H1 (cell line): ENCODE results near the gene RBM19. TPM values are rescaled to one million over a fixed set of nuclear protein-coding genes. Genes with fewer than 3 reads are reported as not detected.

ENCODE experiments used
- ASH2L ChIP-seq: fragments of 200-600, 300-600 bp; sonication (generic); IDR thresholded peaks from one replicate; pipeline ENCODE4 v1.7.1; 2017; ENCODE audit warnings: low read length
- CTBP2 ChIP-seq: IDR thresholded peaks from 2 replicates; pipeline ENCODE4 v1.7.0; 2011; ENCODE audit warnings: borderline replicate concordance, mild to moderate bottlenecking, moderate library complexity, mixed read lengths, low read length; ENCODE audit not compliant: insufficient read depth, insufficient read length
- EZH2 ChIP-seq: fragments of 200-600 bp; sonication (generic); IDR thresholded peaks from 2 replicates; pipeline ENCODE4 v1.7.1; 2012; ENCODE audit warnings: low read depth, mild to moderate bottlenecking, moderate library complexity, low read length, inconsistent platforms; ENCODE audit not compliant: severe bottlenecking
- NANOG ChIP-seq: IDR thresholded peaks from 2 replicates; pipeline ENCODE4 v1.6.1; 2011; ENCODE audit warnings: low read length, low read depth, mild to moderate bottlenecking, inconsistent platforms; ENCODE audit not compliant: insufficient read depth, poor library complexity, severe bottlenecking
- PHF8 ChIP-seq: fragments of 200-600 bp; sonication (generic); conservative IDR thresholded peaks from 2 replicates; pipeline ENCODE4 v1.7.1; 2012; ENCODE audit warnings: low read depth, mild to moderate bottlenecking, inconsistent platforms, low read length, moderate library complexity
- POU5F1 ChIP-seq: IDR thresholded peaks from 2 replicates; pipeline ENCODE4 v1.6.1; 2011; ENCODE audit warnings: low read depth, mild to moderate bottlenecking, low read length, moderate library complexity
- RNF2 ChIP-seq: fragments of 200-900, 300-1000 bp; sonication (generic); IDR thresholded peaks from 2 replicates; pipeline ENCODE4 v1.7.1; 2016; ENCODE audit warnings: borderline replicate concordance, low read depth, mild to moderate bottlenecking, antibody characterized with exemption, low read length; ENCODE audit not compliant: poor library complexity, severe bottlenecking; ENCODE audit errors: missing control alignments
- RXRA ChIP-seq: IDR thresholded peaks from 2 replicates; pipeline ENCODE4 v1.6.1; 2011; ENCODE audit warnings: low read depth, mild to moderate bottlenecking, low read length, moderate library complexity; ENCODE audit not compliant: insufficient read depth
- SIRT6 ChIP-seq: IDR thresholded peaks from one replicate; pipeline ENCODE4 v1.7.1; 2012; ENCODE audit warnings: low read length, inconsistent platforms
- SIX5 ChIP-seq: IDR thresholded peaks from 2 replicates; pipeline ENCODE4 v1.6.1; 2011; ENCODE audit warnings: mild to moderate bottlenecking, low read depth, low read length
- YY1 ChIP-seq: IDR thresholded peaks from 2 replicates; pipeline ENCODE4 v1.6.1; 2011; ENCODE audit warnings: low read depth, mild to moderate bottlenecking, low read length
- polyA plus RNA-seq, 7 experiments: library from polyadenylated mRNA; depleted of rRNA in 3 of 7; stranded (reverse) in 5 of 7; unstranded in 2 of 7; fragments of >200 nt in 5 of 7; fragments of 200-250 nt in 2 of 7; gene quantifications; 1 replicate in 5 of 7; 2 replicates in 1 of 7; 4 replicates in 1 of 7; pipeline versions ENCODE4 v1.2.1 to v1.2.3, GENCODE V29; 2011 to 2013; ENCODE audit warnings: missing spikeins in 2 of 7, mixed read lengths in 2 of 7
- total RNA-seq: library from RNA; stranded (reverse); fragmentation: NEBNext Ultra II Directional; extraction: Animal tissue kit (Norgen Biotek cat#: 25700); gene quantifications from 2 replicates; pipeline ENCODE4 v1.2.1, GENCODE V29; 2021
- TF ChIP-seq, protein P1 (sequence below): fragments of 300-600 bp; sonication (generic); IDR thresholded peaks from 2 replicates; pipeline ENCODE4 v1.7.1; 2012; ENCODE audit warnings: low read length, moderate library complexity, mild to moderate bottlenecking, inconsistent platforms; ENCODE audit not compliant: insufficient replicate concordance

Gene RBM19
- total and polyA plus RNA-seq, 2 of the 8 experiments (the other 6 are each of a cell fraction or from before 2014, with no cell fraction given): 23.4 to 61.9 TPM

- TF ChIP-seq, protein P1, sequence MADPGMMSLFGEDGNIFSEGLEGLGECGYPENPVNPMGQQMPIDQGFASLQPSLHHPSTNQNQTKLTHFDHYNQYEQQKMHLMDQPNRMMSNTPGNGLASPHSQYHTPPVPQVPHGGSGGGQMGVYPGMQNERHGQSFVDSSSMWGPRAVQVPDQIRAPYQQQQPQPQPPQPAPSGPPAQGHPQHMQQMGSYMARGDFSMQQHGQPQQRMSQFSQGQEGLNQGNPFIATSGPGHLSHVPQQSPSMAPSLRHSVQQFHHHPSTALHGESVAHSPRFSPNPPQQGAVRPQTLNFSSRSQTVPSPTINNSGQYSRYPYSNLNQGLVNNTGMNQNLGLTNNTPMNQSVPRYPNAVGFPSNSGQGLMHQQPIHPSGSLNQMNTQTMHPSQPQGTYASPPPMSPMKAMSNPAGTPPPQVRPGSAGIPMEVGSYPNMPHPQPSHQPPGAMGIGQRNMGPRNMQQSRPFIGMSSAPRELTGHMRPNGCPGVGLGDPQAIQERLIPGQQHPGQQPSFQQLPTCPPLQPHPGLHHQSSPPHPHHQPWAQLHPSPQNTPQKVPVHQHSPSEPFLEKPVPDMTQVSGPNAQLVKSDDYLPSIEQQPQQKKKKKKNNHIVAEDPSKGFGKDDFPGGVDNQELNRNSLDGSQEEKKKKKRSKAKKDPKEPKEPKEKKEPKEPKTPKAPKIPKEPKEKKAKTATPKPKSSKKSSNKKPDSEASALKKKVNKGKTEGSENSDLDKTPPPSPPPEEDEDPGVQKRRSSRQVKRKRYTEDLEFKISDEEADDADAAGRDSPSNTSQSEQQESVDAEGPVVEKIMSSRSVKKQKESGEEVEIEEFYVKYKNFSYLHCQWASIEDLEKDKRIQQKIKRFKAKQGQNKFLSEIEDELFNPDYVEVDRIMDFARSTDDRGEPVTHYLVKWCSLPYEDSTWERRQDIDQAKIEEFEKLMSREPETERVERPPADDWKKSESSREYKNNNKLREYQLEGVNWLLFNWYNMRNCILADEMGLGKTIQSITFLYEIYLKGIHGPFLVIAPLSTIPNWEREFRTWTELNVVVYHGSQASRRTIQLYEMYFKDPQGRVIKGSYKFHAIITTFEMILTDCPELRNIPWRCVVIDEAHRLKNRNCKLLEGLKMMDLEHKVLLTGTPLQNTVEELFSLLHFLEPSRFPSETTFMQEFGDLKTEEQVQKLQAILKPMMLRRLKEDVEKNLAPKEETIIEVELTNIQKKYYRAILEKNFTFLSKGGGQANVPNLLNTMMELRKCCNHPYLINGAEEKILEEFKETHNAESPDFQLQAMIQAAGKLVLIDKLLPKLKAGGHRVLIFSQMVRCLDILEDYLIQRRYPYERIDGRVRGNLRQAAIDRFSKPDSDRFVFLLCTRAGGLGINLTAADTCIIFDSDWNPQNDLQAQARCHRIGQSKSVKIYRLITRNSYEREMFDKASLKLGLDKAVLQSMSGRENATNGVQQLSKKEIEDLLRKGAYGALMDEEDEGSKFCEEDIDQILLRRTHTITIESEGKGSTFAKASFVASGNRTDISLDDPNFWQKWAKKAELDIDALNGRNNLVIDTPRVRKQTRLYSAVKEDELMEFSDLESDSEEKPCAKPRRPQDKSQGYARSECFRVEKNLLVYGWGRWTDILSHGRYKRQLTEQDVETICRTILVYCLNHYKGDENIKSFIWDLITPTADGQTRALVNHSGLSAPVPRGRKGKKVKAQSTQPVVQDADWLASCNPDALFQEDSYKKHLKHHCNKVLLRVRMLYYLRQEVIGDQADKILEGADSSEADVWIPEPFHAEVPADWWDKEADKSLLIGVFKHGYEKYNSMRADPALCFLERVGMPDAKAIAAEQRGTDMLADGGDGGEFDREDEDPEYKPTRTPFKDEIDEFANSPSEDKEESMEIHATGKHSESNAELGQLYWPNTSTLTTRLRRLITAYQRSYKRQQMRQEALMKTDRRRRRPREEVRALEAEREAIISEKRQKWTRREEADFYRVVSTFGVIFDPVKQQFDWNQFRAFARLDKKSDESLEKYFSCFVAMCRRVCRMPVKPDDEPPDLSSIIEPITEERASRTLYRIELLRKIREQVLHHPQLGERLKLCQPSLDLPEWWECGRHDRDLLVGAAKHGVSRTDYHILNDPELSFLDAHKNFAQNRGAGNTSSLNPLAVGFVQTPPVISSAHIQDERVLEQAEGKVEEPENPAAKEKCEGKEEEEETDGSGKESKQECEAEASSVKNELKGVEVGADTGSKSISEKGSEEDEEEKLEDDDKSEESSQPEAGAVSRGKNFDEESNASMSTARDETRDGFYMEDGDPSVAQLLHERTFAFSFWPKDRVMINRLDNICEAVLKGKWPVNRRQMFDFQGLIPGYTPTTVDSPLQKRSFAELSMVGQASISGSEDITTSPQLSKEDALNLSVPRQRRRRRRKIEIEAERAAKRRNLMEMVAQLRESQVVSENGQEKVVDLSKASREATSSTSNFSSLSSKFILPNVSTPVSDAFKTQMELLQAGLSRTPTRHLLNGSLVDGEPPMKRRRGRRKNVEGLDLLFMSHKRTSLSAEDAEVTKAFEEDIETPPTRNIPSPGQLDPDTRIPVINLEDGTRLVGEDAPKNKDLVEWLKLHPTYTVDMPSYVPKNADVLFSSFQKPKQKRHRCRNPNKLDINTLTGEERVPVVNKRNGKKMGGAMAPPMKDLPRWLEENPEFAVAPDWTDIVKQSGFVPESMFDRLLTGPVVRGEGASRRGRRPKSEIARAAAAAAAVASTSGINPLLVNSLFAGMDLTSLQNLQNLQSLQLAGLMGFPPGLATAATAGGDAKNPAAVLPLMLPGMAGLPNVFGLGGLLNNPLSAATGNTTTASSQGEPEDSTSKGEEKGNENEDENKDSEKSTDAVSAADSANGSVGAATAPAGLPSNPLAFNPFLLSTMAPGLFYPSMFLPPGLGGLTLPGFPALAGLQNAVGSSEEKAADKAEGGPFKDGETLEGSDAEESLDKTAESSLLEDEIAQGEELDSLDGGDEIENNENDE: no peak
- TF ChIP-seq EZH2 (no peak), RNF2 (no peak), POU5F1 (no peak), NANOG (no peak), SIRT6 (no peak), RXRA (no peak), SIX5 (no peak), ASH2L (no peak), PHF8 (no peak), CTBP2 (no peak), YY1 (no peak)
Measured at GRCh38 chr12:114015851-114016250, 49.7 kb upstream of the RBM19 start (continued).
